CD14-positive monocyte (primary cell): ENCODE results near the gene CRAMP1. TPM values are rescaled to one million over a fixed set of nuclear protein-coding genes. Genes with fewer than 3 reads are reported as not detected.

Experiments used
- DNase-seq, 3 donors: peaks; one replicate each; pipeline ENCODE4 v3.0.0-alpha.2; 2011 to 2022
- H2AFZ ChIP-seq: 2 replicates; pipeline ENCODE4 v1.6.0; 2012; ENCODE audit warnings: mild to moderate bottlenecking, low read depth, low read length, inconsistent platforms; ENCODE audit not compliant: insufficient read depth, poor library complexity, severe bottlenecking
- H3K27ac ChIP-seq, 2 donors: 1 replicate in 1 of 2; 2 replicates in 1 of 2; pipeline ENCODE4 v1.5.1; 2012 to 2013; ENCODE audit warnings: low read length in 2 of 2, control low read depth in 1 of 2, inconsistent platforms in 1 of 2, low read depth in 1 of 2, mild to moderate bottlenecking in 1 of 2
- H3K27me3 ChIP-seq, 2 donors: one replicate each; pipeline versions ENCODE4 v1.6.0 to v1.6.1; 2011 to 2013; ENCODE audit warnings: low read length in 2 of 2; ENCODE audit not compliant: control insufficient read depth in 2 of 2, insufficient read depth in 2 of 2
- H3K36me3 ChIP-seq, 2 donors: replicated peaks in 1 of 2; 1 replicate in 1 of 2; 2 replicates in 1 of 2; pipeline versions ENCODE4 v1.5.1 to v1.6.1; 2012 to 2013; ENCODE audit warnings: low read length in 2 of 2, control low read depth in 1 of 2, inconsistent platforms in 1 of 2, mild to moderate bottlenecking in 1 of 2; ENCODE audit not compliant: insufficient read depth in 2 of 2, control insufficient read depth in 1 of 2
- H3K4me1 ChIP-seq, 2 donors: 1 replicate in 1 of 2; 2 replicates in 1 of 2; pipeline versions ENCODE4 v1.5.1 to v1.6.1; 2012 to 2013; ENCODE audit warnings: low read length in 2 of 2, control low read depth in 1 of 2, inconsistent platforms in 1 of 2, mild to moderate bottlenecking in 1 of 2, moderate library complexity in 1 of 2; ENCODE audit not compliant: insufficient read depth in 2 of 2, control insufficient read depth in 1 of 2
- H3K4me2 ChIP-seq: replicated peaks from 2 replicates; pipeline ENCODE3; 2012; ENCODE audit warnings: low read length, moderate library complexity, mild to moderate bottlenecking; ENCODE audit not compliant: poor library complexity, severe bottlenecking; ENCODE audit errors: extremely low read depth
- H3K4me3 ChIP-seq, 3 experiments: fragments of 200-600 bp in 1 of 3; sonication (generic) in 1 of 3; replicated peaks in 1 of 3; 1 replicate in 2 of 3; 2 replicates in 1 of 3; pipeline ENCODE4 v1.5.1; 2011 to 2013; ENCODE audit warnings: low read length in 3 of 3, mild to moderate bottlenecking in 3 of 3, control low read depth in 2 of 3, low read depth in 2 of 3, inconsistent platforms in 1 of 3, moderate library complexity in 1 of 3
- H3K79me2 ChIP-seq: 2 replicates; pipeline ENCODE4 v1.6.0; 2012; ENCODE audit warnings: mild to moderate bottlenecking, control low read depth, inconsistent platforms, low read length, moderate library complexity; ENCODE audit not compliant: insufficient read depth
- H3K9ac ChIP-seq: 2 replicates; pipeline ENCODE4 v1.6.0; 2017; ENCODE audit warnings: low read length, mild to moderate bottlenecking; ENCODE audit not compliant: insufficient read depth, poor library complexity, severe bottlenecking
- H3K9me3 ChIP-seq, 2 donors: replicated peaks in 1 of 2; 1 replicate in 1 of 2; 2 replicates in 1 of 2; pipeline versions ENCODE4 v1.5.1 to v1.6.1; 2012 to 2013; ENCODE audit warnings: low read length in 2 of 2, control low read depth in 1 of 2; ENCODE audit not compliant: control insufficient read depth in 1 of 2, insufficient read depth in 1 of 2
- H4K20me1 ChIP-seq: 2 replicates; pipeline ENCODE4 v1.6.0; 2012; ENCODE audit warnings: mild to moderate bottlenecking, low read length, control low read depth, moderate library complexity; ENCODE audit not compliant: insufficient read depth
- H3K27ac Mint-ChIP-seq, 7 donors: one replicate each; pipeline ENCODE4 v1.8.0; 2020; ENCODE audit warnings: mild to moderate bottlenecking in 7 of 7, mixed read lengths in 7 of 7, moderate library complexity in 6 of 7, inconsistent platforms in 2 of 7
- H3K27me3 Mint-ChIP-seq, 3 donors: one replicate each; pipeline ENCODE4 v1.8.0; 2021 to 2022; ENCODE audit warnings: low read depth in 3 of 3, mild to moderate bottlenecking in 3 of 3, mixed read lengths in 3 of 3, moderate library complexity in 3 of 3, inconsistent platforms in 1 of 3
- H3K36me3 Mint-ChIP-seq, 2 donors: one replicate each; pipeline ENCODE4 v1.8.0; 2020; ENCODE audit warnings: mixed read lengths in 2 of 2, inconsistent platforms in 1 of 2, mild to moderate bottlenecking in 1 of 2
- H3K4me1 Mint-ChIP-seq: one replicate; pipeline ENCODE4 v1.8.0; 2020; ENCODE audit warnings: mild to moderate bottlenecking, mixed read lengths
- H3K4me3 Mint-ChIP-seq, 2 donors: one replicate each; pipeline ENCODE4 v1.8.0; 2020; ENCODE audit warnings: mild to moderate bottlenecking in 2 of 2, mixed read lengths in 2 of 2, moderate library complexity in 1 of 2
- H3K9me3 Mint-ChIP-seq, 7 donors: one replicate each; pipeline ENCODE4 v1.8.0; 2020 to 2022; ENCODE audit warnings: mixed read lengths in 7 of 7, mild to moderate bottlenecking in 6 of 7, moderate library complexity in 6 of 7, inconsistent platforms in 2 of 7
- CTCF ChIP-seq: fragments of 200-600 bp; IDR thresholded peaks from one replicate; pipeline ENCODE4 v1.8.0; 2022; ENCODE audit warnings: antibody characterized with exemption, mild to moderate bottlenecking
- WGBS: methylation state at CpG from one replicate; pipeline ENCODE4 v1.1.5; 2013; ENCODE audit warnings: missing lambda C conversion rate; ENCODE audit not compliant: insufficient coverage; 5-methylcytosine and 5-hydroxymethylcytosine counted together
- intact Hi-C, 2 donors: fragments of 100-400 bp; cut with micrococcal nuclease; formaldehyde crosslinking; loops; one replicate each; pipeline versions ENCODE4 v1.15.0 to v1.15.1; 2023
- polyA plus RNA-seq, 3 donors: library from polyadenylated mRNA; depleted of rRNA in 1 of 3; unstranded in 2 of 3; stranded (reverse) in 1 of 3; fragments of 300-500 nt in 2 of 3; fragments of >200 nt in 1 of 3; fragmentation: Illumina TruSeq in 2 of 3; gene quantifications; 1 replicate in 2 of 3; 2 replicates in 1 of 3; pipeline ENCODE4 v1.2.3, GENCODE V29; 2012 to 2021

CRAMP1 gene
- polyA plus RNA-seq, 3 donors: 0.46 to 12.3 (median 1.0) TPM

GRCh38 chr16:1641261-1641660 is 29.1 kb downstream of the CRAMP1 start:
- Histone ChIP-seq H4K20me1 (peaks cover 17% of the 10 kb centered on the region), H3K36me3 (peaks cover 72 to 96% of the 10 kb centered on the region in 2 donors), H3K4me2 (no peak overlapping the region), H3K79me2 (no peaks in the 10 kb centered on the region), H3K4me1 (peaks cover 5 to 9% of the 10 kb centered on the region in 2 donors), H3K9me3 (no peaks in the 10 kb centered on the region), H2AFZ (no peak overlapping the region), H3K4me3 (no peak overlapping the region), H3K27me3 (no peaks in the 10 kb centered on the region), H3K27ac (no peak overlapping the region), H3K9ac (no peak overlapping the region)
- peak overlapping the region in 1 of 7 donors; percentile 24 for H3K27ac Mint-ChIP-seq
- H3K4me3 Mint-ChIP-seq: no peak overlapping the region
- 95% methylated on average over 11 of the region's 12 CpGs for WGBS
- no peak for DNase-seq
- no peaks in the 10 kb centered on the region for H3K9me3 Mint-ChIP-seq
- peaks cover 0 to 2% (median 2%) of the 10 kb centered on the region in 3 donors for H3K27me3 Mint-ChIP-seq
- H3K4me1 Mint-ChIP-seq: peaks cover 12% of the 10 kb centered on the region
- intact Hi-C loops: no loop called here
- H3K36me3 Mint-ChIP-seq: peaks cover 83 to 90% of the 10 kb centered on the region in 2 donors
- TF ChIP-seq CTCF: no peak

- WGBS: 85% methylated on average over 3 of the region's 5 CpGs
- Histone ChIP-seq H2AFZ (no peak overlapping the region), H4K20me1 (peaks cover 14% of the 10 kb centered on the region), H3K9me3 (no peaks in the 10 kb centered on the region), H3K4me1 (peaks cover 7 to 15% of the 10 kb centered on the region in 2 donors), H3K4me3 (no peak overlapping the region), H3K79me2 (no peaks in the 10 kb centered on the region), H3K9ac (no peak overlapping the region), H3K27ac (no peak overlapping the region), H3K36me3 (peaks cover 69 to 98% of the 10 kb centered on the region in 2 donors), H3K27me3 (no peaks in the 10 kb centered on the region), H3K4me2 (no peak overlapping the region)
- peak overlapping the region in 2 of 7 donors; percentile 11 to 76 for H3K27ac Mint-ChIP-seq
- H3K36me3 Mint-ChIP-seq: peaks cover 90 to 91% of the 10 kb centered on the region in 2 donors
- no peak overlapping the region for H3K4me3 Mint-ChIP-seq
- no peak for TF ChIP-seq CTCF
- intact Hi-C loops: no loop called here
- no peaks in the 10 kb centered on the region for H3K9me3 Mint-ChIP-seq
- H3K27me3 Mint-ChIP-seq: peaks cover 0 to 2% (median 2%) of the 10 kb centered on the region in 3 donors
- DNase-seq: no peak
- H3K4me1 Mint-ChIP-seq: peaks cover 18% of the 10 kb centered on the region
Measured at GRCh38 chr16:1642148-1642547, 30.0 kb downstream of the CRAMP1 start.
